Upper lobe of left lung (tissue), 6 donors: Measurements from ENCODE around the gene SLC25A23. TPM values are rescaled to one million over a fixed set of nuclear protein-coding genes. Genes with fewer than 3 reads are reported as not detected.

Source experiments
- ATAC-seq, 2 donors: fragments of 200-7000 bp; cut with Tn5 transposase; one replicate each; pipeline ENCODE4 v1.9.1; 2022; ENCODE audit warnings: mild to moderate bottlenecking in 2 of 2, moderate library complexity in 2 of 2; ENCODE audit not compliant: low FRiP score in 2 of 2
- DNase-seq, 2 donors: peaks; one replicate each; pipeline ENCODE4 v3.0.0-alpha.2; 2019 to 2020
- H3K27ac ChIP-seq, 4 donors: fragments of 200-600 bp; sonication (generic); one replicate each; pipeline ENCODE4 v1.5.1; 2016 to 2019
- H3K27me3 ChIP-seq, 4 donors: fragments of 200-600 bp; sonication (generic); one replicate each; pipeline ENCODE4 v1.5.1; 2017 to 2019
- H3K36me3 ChIP-seq, 4 donors: fragments of 200-600 bp; sonication (generic); one replicate each; pipeline ENCODE4 v1.5.1; 2016 to 2019
- H3K4me1 ChIP-seq, 4 donors: fragments of 200-600 bp; sonication (generic); one replicate each; pipeline ENCODE4 v1.5.1; 2018 to 2019
- H3K4me3 ChIP-seq, 4 donors: fragments of 200-600 bp; sonication (generic); one replicate each; pipeline ENCODE4 v1.5.1; 2017 to 2019; ENCODE audit warnings: mild to moderate bottlenecking in 2 of 4, moderate library complexity in 1 of 4
- H3K9me3 ChIP-seq, 4 donors: fragments of 200-600 bp; sonication (generic); one replicate each; pipeline ENCODE4 v1.5.1; 2018 to 2019
- EP300 ChIP-seq, 4 donors: sonication (generic); formaldehyde crosslinking; IDR thresholded peaks; one replicate each; pipeline ENCODE4 v1.5.1; 2017; ENCODE audit warnings: antibody characterized with exemption in 4 of 4, control low read depth in 2 of 4
- POLR2A ChIP-seq, 4 donors: fragments of 450-650 bp; IDR thresholded peaks; one replicate each; pipeline ENCODE4 v1.5.1; 2016 to 2017; ENCODE audit warnings: antibody characterized with exemption in 4 of 4, mild to moderate bottlenecking in 2 of 4
- POLR2AphosphoS5 ChIP-seq, 2 donors: sonication (generic); formaldehyde crosslinking; IDR thresholded peaks; one replicate each; pipeline ENCODE4 v1.5.1; 2017; ENCODE audit warnings: antibody characterized with exemption in 2 of 2
- WGBS, 2 donors: methylation state at CpG; one replicate each; pipeline ENCODE4 v1.1.5; 2017 to 2018; 5-methylcytosine and 5-hydroxymethylcytosine counted together
- total RNA-seq, 6 donors: library from RNA; depleted of rRNA in 4 of 6; stranded (reverse); fragments of >200 nt in 4 of 6; gene quantifications; one replicate each; pipeline versions ENCODE4 v1.1.0 to v1.2.1, GENCODE V29; 2016 to 2021
- TF ChIP-seq, protein P1 (sequence below), 6 experiments: fragments of 450-650 bp in 4 of 6; fragments of 200-600 bp in 2 of 6; sonication (generic) in 2 of 6; IDR thresholded peaks; one replicate each; pipeline ENCODE4 v1.5.1; 2016 to 2019; ENCODE audit warnings: antibody characterized with exemption in 6 of 6
- donor health status: DM: no; HTN: no; CAD: no; lungs with moderate emphysema.
- donor health status: DM: no; HTN: yes; CAD: no; lungs with severe emphysema.

SLC25A23 gene
- total RNA-seq, 6 donors from 2014 or later = 29.3 to 133 (median 64.5) TPM

DNA sequence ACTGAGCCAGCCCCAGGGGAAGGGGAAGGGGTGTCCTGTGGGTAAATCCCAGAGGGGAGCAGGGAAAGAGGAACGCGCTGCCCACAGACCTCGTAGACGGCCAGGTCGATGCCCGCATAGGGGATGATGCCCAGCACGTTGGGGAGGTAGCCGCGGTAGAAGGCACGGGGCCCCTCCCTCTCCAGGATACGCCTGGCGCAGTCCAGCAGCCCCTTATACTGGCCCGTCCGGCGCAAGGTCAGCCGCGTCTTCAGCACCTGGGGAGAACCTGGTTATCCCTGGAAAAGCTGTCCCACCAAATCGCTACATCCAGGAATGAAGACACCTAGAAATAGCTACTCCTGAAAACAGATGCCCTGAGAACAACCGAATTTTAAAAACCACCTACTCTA lies 7.4 kb downstream of the SLC25A23 start:
- peaks cover 0 to 10% (median 7%) of the 10 kb centered on the region in 4 donors for H3K9me3 ChIP-seq
- TF ChIP-seq, protein P1, sequence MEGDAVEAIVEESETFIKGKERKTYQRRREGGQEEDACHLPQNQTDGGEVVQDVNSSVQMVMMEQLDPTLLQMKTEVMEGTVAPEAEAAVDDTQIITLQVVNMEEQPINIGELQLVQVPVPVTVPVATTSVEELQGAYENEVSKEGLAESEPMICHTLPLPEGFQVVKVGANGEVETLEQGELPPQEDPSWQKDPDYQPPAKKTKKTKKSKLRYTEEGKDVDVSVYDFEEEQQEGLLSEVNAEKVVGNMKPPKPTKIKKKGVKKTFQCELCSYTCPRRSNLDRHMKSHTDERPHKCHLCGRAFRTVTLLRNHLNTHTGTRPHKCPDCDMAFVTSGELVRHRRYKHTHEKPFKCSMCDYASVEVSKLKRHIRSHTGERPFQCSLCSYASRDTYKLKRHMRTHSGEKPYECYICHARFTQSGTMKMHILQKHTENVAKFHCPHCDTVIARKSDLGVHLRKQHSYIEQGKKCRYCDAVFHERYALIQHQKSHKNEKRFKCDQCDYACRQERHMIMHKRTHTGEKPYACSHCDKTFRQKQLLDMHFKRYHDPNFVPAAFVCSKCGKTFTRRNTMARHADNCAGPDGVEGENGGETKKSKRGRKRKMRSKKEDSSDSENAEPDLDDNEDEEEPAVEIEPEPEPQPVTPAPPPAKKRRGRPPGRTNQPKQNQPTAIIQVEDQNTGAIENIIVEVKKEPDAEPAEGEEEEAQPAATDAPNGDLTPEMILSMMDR (IDR thresholded peaks at IDR 0.05) = no peak
- TF ChIP-seq POLR2AphosphoS5 (IDR thresholded peaks at IDR 0.05) (no peak), POLR2A (IDR thresholded peaks at IDR 0.05) (no peak), EP300 (IDR thresholded peaks at IDR 0.05) (no peak)
- WGBS, 2 donors = 94 to 95% methylated on average over 19 of the region's 19 CpGs
- no peak overlapping the region for H3K4me3 ChIP-seq
- H3K27ac ChIP-seq = no peak overlapping the region
- H3K4me1 ChIP-seq = no peaks in the 10 kb centered on the region
- H3K36me3 ChIP-seq = peaks cover 0 to 28% (median 13%) of the 10 kb centered on the region in 4 donors
- no peaks in the 10 kb centered on the region for H3K27me3 ChIP-seq
- DNase-seq (peak in 1 of 2 donors; percentile 59), ATAC-seq (no peak)

DNA sequence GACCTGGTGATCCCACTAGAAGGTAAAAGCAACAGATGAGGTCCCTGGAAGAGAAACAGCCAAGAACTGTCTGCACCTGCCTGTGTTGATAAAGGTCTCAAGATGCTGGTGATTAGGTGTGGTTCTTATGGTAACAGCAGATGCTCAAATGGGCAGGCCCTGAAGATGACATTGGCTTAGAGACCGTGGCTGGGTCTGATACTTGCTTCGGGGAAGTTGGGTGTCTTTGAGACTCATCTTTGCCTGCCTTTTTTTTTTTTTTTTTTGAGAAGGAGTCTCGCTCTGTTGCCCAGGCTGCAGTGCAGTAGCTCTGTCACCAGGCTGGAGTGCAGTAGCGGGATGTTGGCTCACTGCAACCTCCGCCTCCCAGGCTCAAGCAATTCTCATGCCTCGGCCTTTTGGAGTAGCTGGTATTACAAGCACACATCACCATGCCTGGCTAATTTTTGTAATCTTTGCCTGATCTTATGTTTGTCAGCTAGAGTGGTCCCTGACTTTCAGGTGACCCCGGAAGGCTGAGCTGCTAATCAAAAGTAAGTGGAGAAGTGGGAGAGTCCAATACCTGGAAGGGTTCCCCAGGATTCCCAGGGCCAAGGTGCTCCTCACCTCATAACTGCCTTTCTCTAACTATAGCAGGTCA lies 7.9 kb downstream of the SLC25A23 start:
- peaks cover 0 to 10% (median 7%) of the 10 kb centered on the region in 4 donors for H3K9me3 ChIP-seq
- ATAC-seq (no peak), DNase-seq (no peak)
- no peaks in the 10 kb centered on the region for H3K4me1 ChIP-seq
- H3K36me3 ChIP-seq = peaks cover under 1 to 29% (median 13%) of the 10 kb centered on the region in 4 donors
- TF ChIP-seq, protein P1 (IDR thresholded peaks at IDR 0.05) = no peak
- no peak for TF ChIP-seq EP300 (IDR thresholded peaks at IDR 0.05)
- TF ChIP-seq POLR2A (IDR thresholded peaks at IDR 0.05) = no peak
- TF ChIP-seq POLR2AphosphoS5 (IDR thresholded peaks at IDR 0.05) = no peak
- whole genome bisulfite sequencing, 2 donors = 91 to 92% methylated on average over 6 to 7 of the region's 7 CpGs
- H3K4me3 ChIP-seq = no peak overlapping the region
- no peak overlapping the region for H3K27ac ChIP-seq
- no peaks in the 10 kb centered on the region for H3K27me3 ChIP-seq

DNA sequence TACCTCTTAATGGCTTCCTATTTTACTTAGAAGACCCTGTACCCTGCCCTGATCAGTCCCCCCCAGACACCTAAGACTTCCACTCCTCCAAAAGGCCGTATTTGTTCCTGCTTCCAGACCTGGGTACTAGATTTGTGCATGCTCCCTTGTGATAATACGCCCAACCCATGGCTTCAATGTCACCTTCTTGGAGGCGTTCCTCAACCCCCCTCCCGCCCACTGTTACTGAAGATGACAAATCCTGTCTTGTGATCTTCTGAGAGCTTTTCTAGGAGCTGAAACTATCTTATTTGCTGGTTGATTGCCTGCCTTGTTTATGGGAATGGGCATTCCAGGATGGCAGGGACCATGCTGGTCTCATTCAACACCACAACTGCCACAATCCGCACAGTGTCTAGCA lies 9.4 kb downstream of the SLC25A23 start:
- no peaks in the 10 kb centered on the region for H3K27me3 ChIP-seq
- no peak for ATAC-seq
- H3K4me1 ChIP-seq = no peaks in the 10 kb centered on the region
- no peak overlapping the region for H3K27ac ChIP-seq
- no peak for DNase-seq
- peaks cover 0 to 10% (median 7%) of the 10 kb centered on the region in 4 donors for H3K9me3 ChIP-seq
- peaks cover 3 to 24% (median 13%) of the 10 kb centered on the region in 4 donors for H3K36me3 ChIP-seq
- WGBS, 2 donors = 93 to 95% methylated on average over 5 of the region's 5 CpGs
- H3K4me3 ChIP-seq = no peak overlapping the region
- TF ChIP-seq POLR2A (IDR thresholded peaks at IDR 0.05) = no peak
- TF ChIP-seq, protein P1 (IDR thresholded peaks at IDR 0.05) = no peak
- TF ChIP-seq EP300 (IDR thresholded peaks at IDR 0.05) = no peak
- no peak for TF ChIP-seq POLR2AphosphoS5 (IDR thresholded peaks at IDR 0.05)

DNA sequence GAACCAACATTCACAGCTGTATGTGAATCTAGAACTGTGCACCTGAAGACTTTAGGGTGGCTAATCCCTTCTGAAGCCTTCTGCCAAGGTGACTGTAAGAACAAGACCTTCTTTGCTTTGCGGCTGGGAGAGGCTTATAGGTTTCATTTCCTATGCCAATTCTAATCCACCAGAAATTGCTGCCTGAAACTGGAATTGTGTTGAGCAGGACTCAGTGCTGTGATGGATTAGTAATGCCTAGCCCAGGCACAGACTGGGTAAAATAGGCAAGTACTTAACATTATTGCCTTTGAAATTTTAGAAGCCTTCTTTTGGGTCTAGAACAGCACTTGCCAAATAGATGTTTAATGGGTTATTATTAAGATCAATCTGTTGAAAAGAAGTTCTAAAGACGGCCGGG lies 11.5 kb downstream of the SLC25A23 start:
- Histone ChIP-seq H3K4me1 (no peaks in the 10 kb centered on the region), H3K4me3 (no peak overlapping the region), H3K36me3 (peaks cover 0 to 6% (median 3%) of the 10 kb centered on the region in 4 donors), H3K9me3 (no peaks in the 10 kb centered on the region), H3K27me3 (no peaks in the 10 kb centered on the region), H3K27ac (no peak overlapping the region)
- ATAC-seq (no peak), DNase-seq (no peak)
- no peak for TF ChIP-seq POLR2AphosphoS5 (IDR thresholded peaks at IDR 0.05)
- TF ChIP-seq POLR2A (IDR thresholded peaks at IDR 0.05) = no peak
- TF ChIP-seq EP300 (IDR thresholded peaks at IDR 0.05) = no peak
- TF ChIP-seq, protein P1 (IDR thresholded peaks at IDR 0.05) = no peak
- 89 to 94% methylated on average over 3 of the region's 3 CpGs for WGBS, 2 donors

DNA sequence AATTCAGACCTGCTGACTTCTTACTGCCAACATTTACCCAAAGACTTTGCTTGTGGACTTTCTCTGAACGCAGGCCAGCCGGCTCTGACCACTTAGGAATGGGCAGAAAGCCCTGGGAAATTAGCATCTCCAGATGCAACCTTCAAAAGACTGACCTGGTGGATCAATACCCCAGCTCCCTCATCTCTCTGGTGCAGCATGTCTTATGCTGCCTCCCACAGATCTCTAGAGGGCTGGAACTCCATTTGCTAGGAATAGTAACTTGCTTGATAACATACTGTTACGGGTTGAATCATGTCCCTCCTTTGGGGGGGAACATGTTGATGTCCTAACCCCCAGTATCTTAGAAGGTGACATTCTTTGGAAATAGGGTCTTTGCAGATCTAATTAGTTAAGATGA lies 13.1 kb downstream of the SLC25A23 start:
- H3K27me3 ChIP-seq = no peaks in the 10 kb centered on the region
- no peaks in the 10 kb centered on the region for H3K9me3 ChIP-seq
- no peaks in the 10 kb centered on the region for H3K4me1 ChIP-seq
- peaks cover 0 to 6% (median 1%) of the 10 kb centered on the region in 4 donors for H3K36me3 ChIP-seq
- no peak overlapping the region for H3K4me3 ChIP-seq
- ATAC-seq = no peak
- no peak for DNase-seq
- H3K27ac ChIP-seq = no peak overlapping the region
- TF ChIP-seq POLR2AphosphoS5 (IDR thresholded peaks at IDR 0.05) (no peak), POLR2A (IDR thresholded peaks at IDR 0.05) (no peak), EP300 (IDR thresholded peaks at IDR 0.05) (no peak)
- TF ChIP-seq, protein P1 (IDR thresholded peaks at IDR 0.05) = no peak
- 86 to 100% methylated on average over 3 of the region's 3 CpGs for WGBS, 2 donors
